ENCODE measurements around the gene TRIM2.

DNA sequence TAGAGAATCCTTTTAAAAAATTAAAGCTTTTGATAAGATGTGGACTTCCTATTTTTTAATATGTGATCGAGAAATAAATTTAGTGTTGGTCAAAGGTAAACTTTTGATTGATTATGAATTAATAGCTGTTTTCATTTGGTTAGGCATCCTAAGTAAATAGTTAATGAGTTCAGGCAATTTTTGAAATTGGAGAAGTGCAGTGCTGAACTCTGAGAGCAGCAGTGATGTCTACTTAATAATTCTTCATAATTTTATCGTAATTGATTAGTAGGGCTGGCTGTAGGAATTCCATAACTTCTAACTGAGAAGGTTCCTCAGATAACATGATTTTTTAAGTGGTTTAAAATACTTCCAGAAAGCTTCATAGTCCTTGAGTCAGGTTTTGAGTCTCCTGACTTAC lies 141.8 kb downstream of the TRIM2 start:
- TF ChIP-seq, protein P1, sequence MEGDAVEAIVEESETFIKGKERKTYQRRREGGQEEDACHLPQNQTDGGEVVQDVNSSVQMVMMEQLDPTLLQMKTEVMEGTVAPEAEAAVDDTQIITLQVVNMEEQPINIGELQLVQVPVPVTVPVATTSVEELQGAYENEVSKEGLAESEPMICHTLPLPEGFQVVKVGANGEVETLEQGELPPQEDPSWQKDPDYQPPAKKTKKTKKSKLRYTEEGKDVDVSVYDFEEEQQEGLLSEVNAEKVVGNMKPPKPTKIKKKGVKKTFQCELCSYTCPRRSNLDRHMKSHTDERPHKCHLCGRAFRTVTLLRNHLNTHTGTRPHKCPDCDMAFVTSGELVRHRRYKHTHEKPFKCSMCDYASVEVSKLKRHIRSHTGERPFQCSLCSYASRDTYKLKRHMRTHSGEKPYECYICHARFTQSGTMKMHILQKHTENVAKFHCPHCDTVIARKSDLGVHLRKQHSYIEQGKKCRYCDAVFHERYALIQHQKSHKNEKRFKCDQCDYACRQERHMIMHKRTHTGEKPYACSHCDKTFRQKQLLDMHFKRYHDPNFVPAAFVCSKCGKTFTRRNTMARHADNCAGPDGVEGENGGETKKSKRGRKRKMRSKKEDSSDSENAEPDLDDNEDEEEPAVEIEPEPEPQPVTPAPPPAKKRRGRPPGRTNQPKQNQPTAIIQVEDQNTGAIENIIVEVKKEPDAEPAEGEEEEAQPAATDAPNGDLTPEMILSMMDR (IDR thresholded peaks at IDR 0.05), result no peak
- no peak for TF ChIP-seq POLR2A (IDR thresholded peaks at IDR 0.05)

Measured in adrenal gland (tissue), 5 donors.